ENCODE measurements around the gene PCDHGB4.

The PCDHGB4 gene

GRCh38 chr5:141349917-141350619 lies 37.4 kb upstream of the PCDHGB4 start, which contains the start of gene PCDHGB1:
Gene PCDHGB1 (plus strand): TSS chr5:141350099. CDS start chr5:141350261, 162 bp downstream.
- FAIRE-seq (peak; percentile 25), DNase-seq (ENCODE audit: insufficient read length, low spot score) (peak; percentile 63)
- peak; percentile 62 for TF ChIP-seq CTCF (IDR thresholded peaks at IDR 0.05; ENCODE audit: insufficient read depth, missing control alignments)

- FAIRE-seq (no peak), DNase-seq (ENCODE audit: insufficient read length, low spot score) (no peak)
- no peak for TF ChIP-seq CTCF (IDR thresholded peaks at IDR 0.05; ENCODE audit: insufficient read depth, missing control alignments)
Measured at GRCh38 chr5:141351591-141351990, 35.9 kb upstream of the PCDHGB4 start.

- FAIRE-seq (no peak), DNase-seq (ENCODE audit: insufficient read length, low spot score) (no peak)
- TF ChIP-seq CTCF (IDR thresholded peaks at IDR 0.05; ENCODE audit: insufficient read depth, missing control alignments) = no peak
Measured at GRCh38 chr5:141354900-141355469, 32.5 kb upstream of the PCDHGB4 start, which contains the start of gene PCDHGA4. Gene PCDHGA4 (plus strand): TSS chr5:141355021. CDS start chr5:141355108, 87 bp downstream.

- DNase-seq (ENCODE audit: insufficient read length, low spot score) (no peak), FAIRE-seq (no peak)
- TF ChIP-seq CTCF (IDR thresholded peaks at IDR 0.05; ENCODE audit: insufficient read depth, missing control alignments) = no peak
Measured at GRCh38 chr5:141355641-141356040, 31.9 kb upstream of the PCDHGB4 start.

GRCh38 chr5:141356133-141356532 lies 31.4 kb upstream of the PCDHGB4 start:
- FAIRE-seq (no peak), DNase-seq (ENCODE audit: insufficient read length, low spot score) (no peak)
- TF ChIP-seq CTCF (IDR thresholded peaks at IDR 0.05; ENCODE audit: insufficient read depth, missing control alignments) = no peak

GRCh38 chr5:141356950-141357349 lies 30.5 kb upstream of the PCDHGB4 start:
- FAIRE-seq (no peak), DNase-seq (ENCODE audit: insufficient read length, low spot score) (no peak)
- TF ChIP-seq CTCF (IDR thresholded peaks at IDR 0.05; ENCODE audit: insufficient read depth, missing control alignments) = no peak

Measured in D721Med (cell line).